GM03348 (cell line): ENCODE results near the gene PGM2L1.

ENCODE experiments used
- DNase-seq: peaks from one replicate; pipeline ENCODE4 v3.0.0; 2012; ENCODE audit warnings: low spot score

The PGM2L1 gene

GRCh38 chr11:74297484-74297883 lies 100.7 kb downstream of the PGM2L1 start:
- no peak for DNase-seq

- DNase-seq = no peak
Observed at GRCh38 chr11:74288911-74289310, 109.3 kb downstream of the PGM2L1 start.

DNA sequence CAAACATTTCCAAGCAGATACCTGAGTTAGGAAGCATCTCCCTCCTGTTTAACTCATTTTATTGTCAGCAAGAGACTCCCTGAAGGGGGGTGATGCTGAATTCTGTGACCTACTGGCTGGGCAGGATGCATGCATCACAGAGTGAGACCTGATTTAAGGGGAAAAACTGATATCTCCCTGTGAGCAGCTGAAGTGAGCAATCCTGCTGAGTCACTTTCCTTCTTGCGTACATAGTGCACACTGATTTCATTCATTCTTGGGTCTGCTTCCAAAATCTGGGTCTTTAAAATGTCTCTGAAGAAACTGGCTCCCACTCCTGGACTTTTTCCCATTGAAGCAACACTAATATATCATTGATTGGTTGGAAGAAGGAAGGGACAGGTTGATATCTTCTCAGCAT lies 110.1 kb downstream of the PGM2L1 start:
- peak; percentile 82 for DNase-seq

GRCh38 chr11:74284466-74284865 lies 113.8 kb downstream of the PGM2L1 start:
- DNase-seq = no peak

GRCh38 chr11:74283580-74284180 lies 114.6 kb downstream of the PGM2L1 start:
- no peak for DNase-seq

DNA sequence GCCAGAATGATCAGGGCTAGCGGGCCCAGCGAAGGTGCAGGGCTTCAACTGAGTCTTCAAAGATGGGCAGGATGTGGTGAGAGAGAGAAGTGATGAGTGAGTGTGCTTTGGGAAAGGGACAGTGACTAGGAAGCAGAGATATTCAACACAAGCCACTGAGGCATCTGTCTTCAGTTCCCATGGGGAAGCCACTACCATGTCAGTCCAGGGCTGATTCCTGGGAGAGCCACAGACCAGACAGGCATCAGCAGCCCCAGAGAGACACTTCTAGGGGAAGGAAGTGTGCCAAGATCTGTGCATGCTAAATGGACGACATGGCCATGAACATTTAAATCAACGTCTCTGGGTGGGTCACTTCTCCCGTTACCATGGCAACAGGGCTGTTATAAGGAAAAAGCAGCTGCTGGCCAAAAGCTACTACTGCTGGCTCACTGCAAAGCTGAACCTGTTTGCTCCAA lies 115.3 kb downstream of the PGM2L1 start:
- no peak for DNase-seq

DNA sequence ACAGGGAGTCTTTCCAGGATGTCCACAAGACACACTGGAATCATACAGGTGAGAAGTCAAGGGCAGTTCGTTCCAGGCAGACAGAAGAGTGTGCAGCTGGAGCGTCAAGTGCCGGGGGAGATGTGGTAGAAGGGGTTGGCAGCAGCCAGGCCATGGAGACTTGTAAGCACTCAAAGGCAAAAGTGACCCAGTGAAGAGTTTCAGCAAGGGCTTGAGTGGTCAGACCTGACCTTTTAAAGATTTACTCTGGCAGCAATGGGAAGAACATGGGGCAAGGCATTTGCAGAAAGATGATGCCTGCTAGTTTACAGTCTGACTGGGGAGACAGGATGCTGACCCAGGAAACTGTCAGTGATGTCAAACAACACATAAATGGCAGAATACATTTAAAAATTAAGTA lies 115.8 kb downstream of the PGM2L1 start:
- DNase-seq = no peak

DNA sequence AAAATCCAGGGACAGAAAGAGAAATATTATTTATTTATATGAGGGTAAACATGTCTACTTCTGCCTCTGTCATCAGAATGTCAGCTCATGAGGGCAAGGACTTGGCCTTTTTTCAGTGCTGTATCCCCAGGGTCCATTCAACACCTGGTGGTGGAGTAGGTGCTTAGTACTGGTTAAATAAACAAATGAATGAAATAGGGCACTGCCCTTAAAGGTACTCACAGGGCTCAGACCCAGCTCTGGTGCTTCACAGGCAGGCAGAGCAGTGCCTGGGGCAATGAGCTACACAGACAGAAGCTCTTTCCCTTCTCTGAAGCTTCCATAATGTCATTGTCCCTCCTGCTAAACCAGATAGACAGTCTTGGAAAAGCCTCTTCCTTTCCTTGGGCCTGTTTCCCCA lies 117.7 kb downstream of the PGM2L1 start:
- no peak for DNase-seq
